WI38 (cell line): ENCODE data around the gene ITPR1.

Experiments used
- H3K4me3 ChIP-seq: 2 replicates; pipeline ENCODE4 v1.5.1; 2011; ENCODE audit warnings: low read depth, mild to moderate bottlenecking, control low read depth, low read length
- CTCF ChIP-seq: IDR thresholded peaks from 2 replicates; pipeline ENCODE4 v1.5.1; 2012; ENCODE audit warnings: low read depth, mild to moderate bottlenecking, control low read depth, low read length

Gene ITPR1

DNA sequence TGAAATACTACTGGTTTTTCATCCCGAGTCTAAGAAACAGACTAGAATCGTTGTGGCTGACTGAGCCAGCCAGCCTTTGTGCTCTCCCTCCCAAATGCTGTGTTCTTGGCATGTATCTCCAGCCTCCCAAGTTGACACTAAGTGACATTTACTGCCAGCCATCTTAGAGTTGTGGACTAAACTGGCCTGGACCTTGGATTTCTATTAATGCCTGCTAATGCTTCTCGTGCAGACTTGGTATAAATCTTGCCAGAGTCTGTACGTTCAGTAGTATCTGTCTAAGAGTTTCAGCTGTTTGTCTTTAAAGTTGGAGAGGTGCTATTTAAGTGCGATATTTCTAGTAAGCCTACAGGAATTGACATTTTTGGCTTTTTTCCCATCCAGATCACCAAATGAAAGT, 319.4 kb downstream of the ITPR1 start:
- H3K4me3 ChIP-seq = no peak overlapping the region
- TF ChIP-seq CTCF = no peak

- H3K4me3 ChIP-seq = no peak overlapping the region
- TF ChIP-seq CTCF = no peak
Measured at GRCh38 chr3:4813909-4814304, 320.8 kb downstream of the ITPR1 start.

DNA sequence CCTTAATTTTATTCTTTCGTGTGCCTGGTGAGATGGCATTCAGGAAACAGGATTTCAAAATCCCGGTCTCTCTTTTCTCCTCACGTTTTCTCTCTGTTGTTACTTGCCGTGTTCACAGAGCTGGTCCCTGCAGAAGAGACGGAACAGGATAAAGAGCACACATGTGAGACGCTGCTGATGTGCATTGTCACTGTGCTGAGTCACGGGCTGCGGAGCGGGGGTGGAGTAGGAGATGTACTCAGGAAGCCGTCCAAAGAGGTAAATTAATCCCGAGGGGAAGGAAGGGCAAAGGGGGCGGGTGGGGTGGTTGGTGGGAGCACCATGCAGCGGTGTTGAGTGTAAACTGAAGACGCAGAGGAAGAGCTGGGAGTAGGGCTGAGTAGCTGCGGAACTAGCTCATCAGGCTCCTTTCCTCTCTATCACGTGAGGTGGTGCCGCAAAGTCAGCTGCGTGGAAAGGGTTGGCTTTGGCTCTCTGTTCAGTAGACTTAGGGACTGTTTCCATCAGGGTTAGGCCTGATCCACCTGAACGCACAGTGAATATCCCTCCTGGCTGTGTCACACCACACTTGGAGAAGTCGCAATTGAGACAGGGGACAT, 321.3 kb downstream of the ITPR1 start:
- no peak for TF ChIP-seq CTCF
- no peak overlapping the region for H3K4me3 ChIP-seq

GRCh38 chr3:4814904-4815574, 321.9 kb downstream of the ITPR1 start:
- no peak overlapping the region for H3K4me3 ChIP-seq
- TF ChIP-seq CTCF = no peak

DNA sequence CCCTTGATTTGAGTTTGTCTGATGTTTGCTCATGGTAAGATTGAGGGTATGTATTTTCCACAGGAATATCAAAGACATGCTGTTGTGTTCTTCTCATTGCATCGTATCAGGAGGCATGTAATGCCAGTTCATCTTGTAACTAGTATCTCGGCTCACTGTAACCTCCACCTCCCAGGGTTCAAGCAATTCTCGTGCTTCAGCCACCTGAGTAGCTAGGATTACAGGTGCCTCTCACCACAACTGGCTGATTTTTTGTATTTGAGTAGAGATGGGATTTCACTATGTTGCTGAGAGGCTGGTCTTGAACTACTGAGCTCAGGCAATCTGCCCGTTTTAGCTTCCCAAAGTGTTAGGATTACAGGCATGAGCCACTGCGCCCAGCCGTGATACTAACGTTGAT, 323.2 kb downstream of the ITPR1 start:
- TF ChIP-seq CTCF = no peak
- H3K4me3 ChIP-seq = no peak overlapping the region

DNA sequence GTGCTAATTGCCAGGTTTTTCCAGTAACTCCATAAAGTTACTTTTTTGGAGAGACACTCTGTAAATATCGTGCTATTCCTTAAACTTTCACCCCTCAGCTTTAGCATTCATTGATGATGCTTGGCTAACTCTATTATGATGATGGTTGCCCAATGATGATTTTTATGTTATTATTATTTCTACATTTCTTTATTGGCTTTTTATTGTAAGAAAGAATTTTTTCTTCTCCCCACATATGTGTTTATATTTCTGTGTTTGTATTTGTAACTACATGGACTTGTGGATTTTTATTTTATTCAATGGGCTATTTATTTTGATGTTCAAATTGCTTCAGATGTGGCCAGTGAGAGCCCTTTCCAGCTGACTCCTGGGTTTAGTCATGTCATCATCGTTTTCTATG, 323.6 kb downstream of the ITPR1 start:
- no peak overlapping the region for H3K4me3 ChIP-seq
- TF ChIP-seq CTCF = no peak

DNA sequence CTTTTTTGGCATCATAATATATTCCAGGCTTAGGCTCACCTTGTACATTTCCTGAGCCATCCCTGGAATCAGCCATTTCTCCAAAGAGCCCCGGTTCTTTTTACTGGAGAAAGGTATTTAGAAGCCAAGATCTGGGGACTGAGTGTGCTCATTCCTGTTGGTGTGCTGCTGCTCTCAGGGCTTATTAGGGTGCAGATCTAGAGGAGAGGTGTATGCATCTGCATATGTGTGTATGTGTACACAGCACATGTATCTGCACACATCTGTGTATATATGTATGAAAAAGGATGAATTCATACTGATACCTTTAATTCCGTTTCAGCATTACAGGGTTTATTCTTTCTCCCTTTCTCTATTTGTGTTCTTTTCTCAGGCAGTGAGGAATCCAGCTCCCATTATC, 324.0 kb downstream of the ITPR1 start:
- H3K4me3 ChIP-seq = no peak overlapping the region
- no peak for TF ChIP-seq CTCF
